HepG2 (cell line): ENCODE results near the gene ENTPD5. TPM values are rescaled to one million over a fixed set of nuclear protein-coding genes. Genes with fewer than 3 reads are reported as not detected.
A peak's percentile ranks its signal among the peaks of the same experiment; 100 is the strongest.

ENCODE experiments used
- NR2C2 ChIP-seq: sonication (generic); formaldehyde crosslinking; IDR thresholded peaks from 2 replicates; pipeline ENCODE4 v1.4.0; 2020; ENCODE audit warnings: missing genetic modification reagents, mild to moderate bottlenecking, moderate library complexity, borderline replicate concordance
- NR3C1 ChIP-seq: sonication (generic); formaldehyde crosslinking; IDR thresholded peaks from 2 replicates; pipeline ENCODE4 v1.4.0; 2020; ENCODE audit warnings: missing genetic modification reagents
- POLR2AphosphoS2 ChIP-seq: IDR thresholded peaks from 2 replicates; pipeline ENCODE4 v1.6.1; 2011; ENCODE audit warnings: low read depth, low read length, improper control_type of control experiment
- RNF2 ChIP-seq: fragments of 450-650 bp; conservative IDR thresholded peaks from 2 replicates; pipeline ENCODE4 v1.6.1; 2016; ENCODE audit warnings: low read depth
- SUZ12 ChIP-seq: fragments of 150-350 bp; IDR thresholded peaks from 2 replicates; pipeline ENCODE4 v1.6.1; 2014; ENCODE audit warnings: low read depth, low read length
- TBP ChIP-seq: sonication (generic); formaldehyde crosslinking; IDR thresholded peaks from 2 replicates; pipeline ENCODE4 v1.5.0; 2020; ENCODE audit warnings: missing genetic modification reagents
- TP53 ChIP-seq: sonication (generic); formaldehyde crosslinking; conservative IDR thresholded peaks from 2 replicates; pipeline ENCODE4 v1.4.0; 2020; ENCODE audit warnings: missing genetic modification reagents
- U2AF1 ChIP-seq: fragments of 200-400 bp; formaldehyde crosslinking; optimal IDR thresholded peaks from 2 replicates; pipeline ENCODE3; 2017; ENCODE audit warnings: mild to moderate bottlenecking, low read depth, low read length
- ZBTB3 ChIP-seq: sonication (generic); formaldehyde crosslinking; IDR thresholded peaks from 2 replicates; pipeline ENCODE4 v1.4.0; 2020; ENCODE audit warnings: low read depth, mild to moderate bottlenecking, moderate library complexity, missing genetic modification reagents, borderline replicate concordance
- ZNF30 ChIP-seq: sonication (generic); formaldehyde crosslinking; IDR thresholded peaks from 2 replicates; pipeline ENCODE4 v1.5.0; 2020; ENCODE audit warnings: mild to moderate bottlenecking, missing genetic modification reagents
- ZNF468 ChIP-seq: sonication (generic); formaldehyde crosslinking; IDR thresholded peaks from 2 replicates; pipeline ENCODE4 v1.8.0; 2022; ENCODE audit warnings: mild to moderate bottlenecking, moderate library complexity, missing genetic modification reagents
- ZNF556 ChIP-seq: sonication (generic); formaldehyde crosslinking; IDR thresholded peaks from 2 replicates; pipeline ENCODE4 v1.4.0; 2020; ENCODE audit warnings: mild to moderate bottlenecking, missing genetic modification reagents, borderline replicate concordance
- polyA plus RNA-seq, 8 experiments: library from polyadenylated mRNA; depleted of rRNA in 3 of 8; stranded (reverse) in 7 of 8; unstranded in 1 of 8; fragments of >200 nt; fragmentation: Illumina TruSeq in 4 of 8; extraction: Trizol in 4 of 8; gene quantifications; 2 replicates each; pipeline versions ENCODE4 v1.2.1 to v1.2.3, GENCODE V29; 2011 to 2016; ENCODE audit warnings: low read depth in 4 of 8, missing spikeins in 1 of 8, mixed read lengths in 1 of 8; ENCODE audit not compliant: insufficient read depth in 1 of 8
- total RNA-seq, 5 experiments: library from RNA; depleted of rRNA; stranded (reverse); fragments of >200 nt; fragmentation: Illumina TruSeq; extraction: Trizol; gene quantifications; 2 replicates each; pipeline ENCODE4 v1.2.3, GENCODE V29; 2016; ENCODE audit warnings: low read depth in 1 of 5
- TF ChIP-seq, protein P1 (sequence below): sonication (generic); formaldehyde crosslinking; IDR thresholded peaks from 2 replicates; pipeline ENCODE4 v1.9.0; 2021; ENCODE audit warnings: missing genetic modification reagents, borderline replicate concordance
- TF ChIP-seq, protein P2 (sequence below): sonication (generic); formaldehyde crosslinking; IDR thresholded peaks from 2 replicates; pipeline ENCODE4 v1.5.1; 2020; ENCODE audit warnings: missing genetic modification reagents, mild to moderate bottlenecking, borderline replicate concordance
- TF ChIP-seq, protein P3 (sequence below): sonication (generic); formaldehyde crosslinking; IDR thresholded peaks from 2 replicates; pipeline ENCODE4 v1.8.1; 2023; ENCODE audit warnings: mild to moderate bottlenecking, missing genetic modification reagents, borderline replicate concordance
- TF ChIP-seq, protein P4 (sequence below): sonication (generic); formaldehyde crosslinking; IDR thresholded peaks from 2 replicates; pipeline ENCODE4 v1.4.0; 2020; ENCODE audit warnings: mild to moderate bottlenecking, missing genetic modification reagents

Gene ENTPD5
- total and polyA plus RNA-seq, 2 of the 13 experiments (the other 11 are each of a cell fraction or from before 2014, with no cell fraction given), result 33.8 to 43.3 TPM

DNA sequence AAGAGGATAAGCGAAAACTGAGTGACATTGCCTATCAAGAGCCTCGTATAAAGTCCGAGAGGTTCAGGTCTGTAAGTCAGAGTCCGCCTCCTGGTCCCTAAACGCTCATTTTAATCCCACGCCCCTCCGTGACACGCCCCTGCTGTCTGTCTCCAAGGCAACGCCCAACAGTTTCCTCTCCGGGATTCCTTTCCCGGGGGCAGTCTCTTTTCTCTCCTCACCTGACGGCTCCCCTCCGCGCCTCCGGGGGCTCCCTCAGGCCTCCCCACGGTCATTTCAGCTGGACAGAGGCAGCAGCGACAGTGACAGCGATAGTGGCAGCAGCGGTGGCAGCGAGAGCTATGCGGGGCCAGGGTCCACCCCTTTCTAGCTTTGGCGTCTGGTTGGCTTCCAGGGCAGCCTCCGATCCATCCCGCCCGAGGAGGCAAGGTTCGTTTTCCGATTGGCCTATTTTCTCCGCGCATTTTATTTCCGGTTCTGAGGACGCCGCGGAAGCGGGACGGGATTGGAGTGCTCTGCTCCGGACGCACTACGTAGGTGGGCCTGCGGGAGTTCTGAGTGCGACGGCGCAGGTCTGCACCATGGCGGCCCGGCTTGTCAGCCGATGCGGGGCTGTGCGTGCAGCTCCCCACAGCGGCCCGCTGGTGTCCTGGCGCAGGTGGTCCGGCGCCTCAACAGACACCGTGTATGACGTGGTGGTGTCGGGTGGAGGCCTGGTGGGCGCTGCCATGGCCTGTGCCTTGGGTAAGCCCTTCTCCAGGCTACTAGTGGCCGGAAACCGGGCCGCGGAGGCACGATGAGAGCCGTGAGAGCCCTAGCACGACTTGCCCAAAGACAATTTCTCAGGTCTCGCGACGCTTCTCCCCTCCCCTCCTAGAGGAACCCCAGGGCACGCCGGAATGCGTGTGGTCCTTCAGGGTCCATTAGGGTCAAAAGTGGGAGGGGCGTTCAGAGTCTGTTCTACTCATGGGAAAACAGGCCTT is 69.0 kb downstream of the ENTPD5 start, which contains the start of the genes COQ6 and FAM161B (continued):
- TF ChIP-seq, protein P1, sequence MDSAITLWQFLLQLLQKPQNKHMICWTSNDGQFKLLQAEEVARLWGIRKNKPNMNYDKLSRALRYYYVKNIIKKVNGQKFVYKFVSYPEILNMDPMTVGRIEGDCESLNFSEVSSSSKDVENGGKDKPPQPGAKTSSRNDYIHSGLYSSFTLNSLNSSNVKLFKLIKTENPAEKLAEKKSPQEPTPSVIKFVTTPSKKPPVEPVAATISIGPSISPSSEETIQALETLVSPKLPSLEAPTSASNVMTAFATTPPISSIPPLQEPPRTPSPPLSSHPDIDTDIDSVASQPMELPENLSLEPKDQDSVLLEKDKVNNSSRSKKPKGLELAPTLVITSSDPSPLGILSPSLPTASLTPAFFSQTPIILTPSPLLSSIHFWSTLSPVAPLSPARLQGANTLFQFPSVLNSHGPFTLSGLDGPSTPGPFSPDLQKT (CRISPR knock-in tag), result no peak; the same call in 1 of the 2 replicates
- TF ChIP-seq ZNF468 (CRISPR knock-in tag), result no peak
- TF ChIP-seq, protein P2, sequence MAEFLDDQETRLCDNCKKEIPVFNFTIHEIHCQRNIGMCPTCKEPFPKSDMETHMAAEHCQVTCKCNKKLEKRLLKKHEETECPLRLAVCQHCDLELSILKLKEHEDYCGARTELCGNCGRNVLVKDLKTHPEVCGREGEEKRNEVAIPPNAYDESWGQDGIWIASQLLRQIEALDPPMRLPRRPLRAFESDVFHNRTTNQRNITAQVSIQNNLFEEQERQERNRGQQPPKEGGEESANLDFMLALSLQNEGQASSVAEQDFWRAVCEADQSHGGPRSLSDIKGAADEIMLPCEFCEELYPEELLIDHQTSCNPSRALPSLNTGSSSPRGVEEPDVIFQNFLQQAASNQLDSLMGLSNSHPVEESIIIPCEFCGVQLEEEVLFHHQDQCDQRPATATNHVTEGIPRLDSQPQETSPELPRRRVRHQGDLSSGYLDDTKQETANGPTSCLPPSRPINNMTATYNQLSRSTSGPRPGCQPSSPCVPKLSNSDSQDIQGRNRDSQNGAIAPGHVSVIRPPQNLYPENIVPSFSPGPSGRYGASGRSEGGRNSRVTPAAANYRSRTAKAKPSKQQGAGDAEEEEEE (CRISPR knock-in tag), result no peak
- TF ChIP-seq, protein P3, sequence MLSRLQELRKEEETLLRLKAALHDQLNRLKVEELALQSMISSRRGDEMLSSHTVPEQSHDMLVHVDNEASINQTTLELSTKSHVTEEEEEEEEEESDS (CRISPR knock-in tag), result no peak
- no peak for TF ChIP-seq U2AF1
- TF ChIP-seq ZBTB3 (CRISPR knock-in tag), result no peak
- TF ChIP-seq RNF2, result peak; percentile 56; the same call in 1 of the 2 replicates
- no peak for TF ChIP-seq ZNF30 (CRISPR knock-in tag)
- no peak for TF ChIP-seq TBP (CRISPR knock-in tag)
- TF ChIP-seq, protein P4, sequence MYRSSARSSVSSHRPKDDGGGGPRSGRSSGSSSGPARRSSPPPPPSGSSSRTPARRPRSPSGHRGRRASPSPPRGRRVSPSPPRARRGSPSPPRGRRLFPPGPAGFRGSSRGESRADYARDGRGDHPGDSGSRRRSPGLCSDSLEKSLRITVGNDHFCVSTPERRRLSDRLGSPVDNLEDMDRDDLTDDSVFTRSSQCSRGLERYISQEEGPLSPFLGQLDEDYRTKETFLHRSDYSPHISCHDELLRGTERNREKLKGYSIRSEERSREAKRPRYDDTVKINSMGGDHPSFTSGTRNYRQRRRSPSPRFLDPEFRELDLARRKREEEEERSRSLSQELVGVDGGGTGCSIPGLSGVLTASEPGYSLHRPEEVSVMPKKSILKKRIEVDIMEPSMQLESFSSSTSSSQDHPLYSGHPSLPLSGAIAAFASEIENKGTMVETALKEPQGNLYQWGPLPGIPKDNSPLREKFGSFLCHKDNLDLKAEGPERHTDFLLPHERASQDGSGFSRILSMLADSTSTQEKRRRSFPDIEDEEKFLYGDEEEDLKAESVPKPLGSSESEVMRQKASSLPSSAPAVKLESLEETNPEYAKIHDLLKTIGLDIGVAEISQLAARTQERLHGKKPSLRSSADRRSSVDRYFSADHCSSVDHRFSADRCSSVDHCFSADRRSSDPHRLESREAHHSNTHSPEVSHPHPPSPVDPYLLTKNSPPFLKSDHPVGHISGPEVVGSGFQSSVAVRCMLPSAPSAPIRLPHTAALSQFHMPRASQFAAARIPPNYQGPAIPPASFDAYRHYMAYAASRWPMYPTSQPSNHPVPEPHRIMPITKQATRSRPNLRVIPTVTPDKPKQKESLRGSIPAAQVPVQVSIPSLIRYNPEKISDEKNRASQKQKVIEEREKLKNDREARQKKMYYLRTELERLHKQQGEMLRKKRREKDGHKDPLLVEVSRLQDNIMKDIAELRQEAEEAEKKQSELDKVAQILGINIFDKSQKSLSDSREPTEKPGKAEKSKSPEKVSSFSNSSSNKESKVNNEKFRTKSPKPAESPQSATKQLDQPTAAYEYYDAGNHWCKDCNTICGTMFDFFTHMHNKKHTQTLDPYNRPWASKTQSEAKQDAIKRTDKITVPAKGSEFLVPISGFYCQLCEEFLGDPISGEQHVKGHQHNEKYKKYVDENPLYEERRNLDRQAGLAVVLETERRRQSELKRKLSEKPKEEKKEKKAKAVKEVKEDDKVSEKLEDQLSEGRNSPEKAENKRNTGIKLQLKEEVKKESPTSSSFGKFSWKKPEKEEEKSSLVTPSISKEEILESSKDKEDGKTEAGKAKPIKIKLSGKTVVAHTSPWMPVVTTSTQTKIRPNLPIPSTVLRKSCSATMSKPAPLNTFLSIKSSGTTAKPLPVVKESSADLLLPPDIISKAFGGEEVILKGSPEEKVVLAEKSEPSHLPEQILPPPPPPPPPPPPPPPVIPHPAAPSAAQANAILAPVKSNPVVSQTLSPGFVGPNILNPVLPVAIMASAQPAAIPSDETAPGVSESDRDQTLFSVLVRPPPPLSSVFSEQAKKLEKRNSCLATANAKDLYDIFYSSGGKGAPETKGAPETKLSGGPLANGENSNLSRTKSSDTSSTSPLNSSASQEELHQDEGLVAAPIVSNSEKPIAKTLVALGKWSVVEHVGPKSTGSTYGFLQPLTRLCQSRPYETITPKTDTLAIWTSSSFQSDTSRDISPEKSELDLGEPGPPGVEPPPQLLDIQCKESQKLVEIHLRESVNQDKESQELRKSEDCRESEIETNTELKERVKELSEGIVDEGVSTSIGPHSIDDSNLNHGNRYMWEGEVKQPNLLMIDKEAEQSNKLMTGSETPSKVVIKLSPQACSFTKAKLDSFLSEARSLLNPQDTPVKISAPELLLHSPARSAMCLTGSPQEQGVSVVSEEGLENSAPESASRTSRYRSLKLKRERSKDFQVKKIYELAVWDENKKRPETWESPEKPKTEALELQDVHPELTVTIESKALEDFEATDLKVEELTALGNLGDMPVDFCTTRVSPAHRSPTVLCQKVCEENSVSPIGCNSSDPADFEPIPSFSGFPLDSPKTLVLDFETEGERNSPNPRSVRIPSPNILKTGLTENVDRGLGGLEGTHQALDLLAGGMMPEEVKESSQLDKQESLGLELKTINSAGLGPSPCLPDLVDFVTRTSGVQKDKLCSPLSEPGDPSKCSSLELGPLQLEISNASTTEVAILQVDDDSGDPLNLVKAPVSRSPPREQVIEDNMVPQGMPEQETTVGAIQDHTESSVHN, result no peak
- TF ChIP-seq NR2C2, result peak; percentile 98
- TF ChIP-seq TP53 (CRISPR knock-in tag), result no peak
- no peak for TF ChIP-seq POLR2AphosphoS2
- no peak for TF ChIP-seq SUZ12
- peak; percentile 59; the same call in 1 of the 2 replicates for TF ChIP-seq ZNF556 (CRISPR knock-in tag)
- no peak for TF ChIP-seq NR3C1 (CRISPR knock-in tag)
